ENCODE results near the gene ERC1.

ERC1 gene

DNA sequence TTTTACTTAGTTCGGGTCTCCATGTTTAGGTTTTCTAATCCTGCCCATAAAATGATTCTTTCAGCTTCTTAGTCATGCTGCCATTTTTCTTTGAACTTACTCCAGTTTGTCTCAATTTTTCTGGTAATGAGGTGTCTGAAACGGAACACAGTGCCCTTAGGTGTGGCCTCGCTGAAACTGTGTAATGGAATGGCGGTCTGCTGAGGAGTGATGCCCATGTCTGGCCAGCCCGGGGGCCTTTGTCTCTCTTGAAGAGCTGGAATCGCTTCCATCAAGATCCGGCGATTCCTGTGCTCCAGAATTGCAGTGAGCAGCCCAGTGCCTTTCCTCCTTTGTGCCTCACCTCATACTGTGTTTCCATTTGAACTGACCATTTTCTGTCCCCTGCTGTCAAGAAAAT, 490.9 kb downstream of the ERC1 start:
- DNase-seq (ENCODE audit: low read depth in 2 of 2), result no peak

DNA sequence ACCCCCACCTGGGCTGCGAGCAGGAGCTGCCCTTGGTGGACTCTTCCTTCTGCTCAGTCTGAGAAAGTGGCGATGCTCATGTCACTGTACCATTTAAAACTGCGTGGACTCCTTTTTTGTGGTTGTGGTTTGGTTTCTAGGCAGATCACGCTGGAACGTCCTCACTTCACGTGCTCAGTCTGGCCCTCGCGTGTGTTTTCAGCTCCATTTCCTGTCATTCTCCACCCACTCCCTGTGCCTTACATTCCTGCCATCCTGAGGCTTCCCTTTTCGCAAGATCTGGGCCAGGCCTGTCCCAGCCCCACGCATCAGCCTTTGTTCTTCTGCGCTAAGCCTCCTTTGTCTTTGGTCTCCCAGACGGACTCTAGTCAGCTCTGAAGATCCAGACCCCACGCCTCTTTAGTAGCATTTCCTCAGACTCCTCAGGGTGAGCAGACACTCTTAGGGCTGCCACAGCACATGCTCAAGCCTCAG, 497.9 kb downstream of the ERC1 start:
- no peak for DNase-seq (ENCODE audit: low read depth in 2 of 2)

DNA sequence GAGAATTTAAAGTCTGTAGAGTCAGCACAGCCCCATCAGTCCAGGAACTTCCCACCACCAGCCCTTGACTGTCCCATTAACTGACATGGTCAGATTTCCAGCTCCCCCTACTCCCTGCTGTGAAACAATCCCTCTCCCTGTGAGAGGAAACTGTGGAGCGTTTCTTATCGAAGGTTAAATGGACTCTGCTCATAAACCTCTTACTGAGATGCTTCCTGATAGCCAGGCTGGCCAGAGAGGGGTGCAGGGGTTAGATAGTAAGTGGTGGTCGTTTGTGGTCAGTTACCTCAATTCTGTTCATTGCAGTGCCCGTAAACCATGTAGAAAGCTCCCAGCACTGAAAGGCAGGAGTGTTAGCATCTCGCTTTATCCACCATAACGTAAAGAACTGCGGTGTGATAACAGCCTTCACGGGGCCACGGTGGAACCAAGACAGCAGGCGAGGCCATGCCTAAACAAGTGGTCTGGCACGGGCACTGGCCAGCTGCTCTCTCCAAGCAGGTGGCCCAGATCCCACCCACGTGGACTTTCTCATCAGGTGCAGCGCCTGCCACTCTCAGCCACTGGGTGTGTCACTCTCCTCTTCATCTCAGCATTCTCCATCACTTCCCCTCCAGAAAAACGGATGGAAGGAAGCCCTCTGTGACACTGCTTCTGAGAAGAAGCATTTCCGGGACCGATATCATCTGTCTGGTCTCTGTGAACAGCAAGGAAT, 501.1 kb downstream of the ERC1 start:
- DNase-seq (ENCODE audit: low read depth in 2 of 2), result no peak

DNA sequence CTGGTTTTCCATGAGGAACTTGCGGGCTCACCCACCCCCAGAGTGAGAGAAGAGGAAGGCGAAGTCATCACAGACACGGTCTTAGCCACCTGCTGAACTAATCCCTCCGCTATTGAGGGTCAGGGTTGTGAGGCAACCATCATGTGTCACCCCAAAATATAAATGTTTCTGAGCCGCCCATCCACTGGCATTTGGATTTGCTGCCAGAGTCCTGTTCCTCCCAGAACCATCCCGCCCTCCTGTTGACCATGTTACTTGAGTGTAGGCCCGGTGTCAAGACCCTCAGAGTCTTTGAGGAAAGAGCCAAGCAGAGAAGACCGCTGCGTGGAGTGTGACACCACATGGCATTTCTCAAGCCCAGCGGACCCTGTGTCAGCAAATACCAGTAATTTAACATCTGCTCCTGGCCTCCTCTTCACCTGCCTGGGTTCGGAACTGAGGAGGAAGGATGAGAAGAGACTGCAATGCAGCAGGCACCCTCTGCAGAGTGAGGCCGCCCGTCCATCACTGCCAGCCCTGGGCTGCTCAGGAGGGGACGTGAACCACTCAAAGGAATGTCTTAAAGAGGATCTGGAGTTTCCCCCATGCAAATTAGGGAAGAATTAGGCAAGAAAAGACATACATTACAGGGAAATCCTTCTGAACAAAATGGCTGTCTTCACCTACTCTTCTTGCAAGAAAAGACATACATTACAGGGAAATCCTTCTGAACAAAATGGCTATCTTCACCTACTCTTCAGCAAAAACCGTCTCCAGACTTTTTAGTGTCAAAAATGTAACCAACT, 502.9 kb downstream of the ERC1 start:
- DNase-seq (ENCODE audit: low read depth in 2 of 2), result no peak

DNA sequence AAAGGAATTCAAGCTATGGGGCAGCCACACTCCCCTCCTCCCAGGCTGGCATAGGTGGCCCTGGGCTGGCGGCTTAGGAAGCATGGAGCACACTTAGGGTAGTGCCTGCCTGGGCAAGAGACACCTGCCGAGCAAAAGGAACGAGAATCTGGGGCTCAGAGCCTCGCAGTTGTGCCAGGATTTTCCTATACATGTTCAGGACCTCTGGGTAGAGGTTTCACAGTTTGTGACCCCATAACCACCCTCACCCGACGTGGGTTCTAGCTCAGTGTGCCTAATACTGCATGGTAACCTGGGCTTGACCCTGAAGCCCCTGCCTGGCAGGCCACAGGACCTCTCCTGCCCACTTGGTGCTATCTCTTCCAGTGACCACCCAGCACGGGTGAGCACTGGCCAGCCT, 503.8 kb downstream of the ERC1 start:
- DNase-seq (ENCODE audit: low read depth in 2 of 2), result no peak

DNA sequence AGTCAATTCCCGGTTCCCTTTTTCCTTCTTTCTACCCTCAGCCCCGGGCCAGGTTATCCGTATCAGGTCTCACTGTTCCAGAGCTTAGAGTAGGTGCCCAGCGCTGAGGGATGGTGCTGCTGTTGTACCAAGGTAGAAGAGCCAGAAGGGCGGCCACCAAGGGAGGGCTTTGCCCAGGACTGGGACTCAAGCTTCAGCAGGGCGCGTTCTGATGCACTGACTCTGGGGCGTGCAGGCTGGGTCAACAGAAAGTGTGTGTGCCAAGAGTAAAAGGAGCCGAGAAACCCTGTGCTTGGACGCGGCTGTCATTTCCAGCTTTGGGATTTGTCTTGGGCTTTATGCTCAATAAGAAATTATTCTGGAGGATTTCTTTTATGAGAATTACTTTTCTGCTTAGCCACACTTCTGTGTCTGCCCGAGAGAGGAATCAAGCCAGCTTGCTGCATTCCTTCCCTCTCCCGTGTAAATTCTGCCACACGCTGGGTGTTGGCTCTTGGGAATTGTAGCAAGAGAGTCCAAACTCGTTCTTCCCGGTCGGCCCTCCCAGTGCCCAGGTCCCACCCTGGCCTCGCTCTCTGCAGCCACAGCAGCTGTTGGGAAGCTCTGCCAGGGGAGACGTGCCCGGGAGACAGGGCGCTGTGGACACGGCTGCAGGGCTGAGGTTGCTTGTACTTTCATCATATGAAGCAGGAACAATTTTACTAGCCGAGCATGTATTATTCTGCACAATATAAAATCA, 505.3 kb downstream of the ERC1 start:
- DNase-seq (ENCODE audit: low read depth in 2 of 2), result no peak

DNA sequence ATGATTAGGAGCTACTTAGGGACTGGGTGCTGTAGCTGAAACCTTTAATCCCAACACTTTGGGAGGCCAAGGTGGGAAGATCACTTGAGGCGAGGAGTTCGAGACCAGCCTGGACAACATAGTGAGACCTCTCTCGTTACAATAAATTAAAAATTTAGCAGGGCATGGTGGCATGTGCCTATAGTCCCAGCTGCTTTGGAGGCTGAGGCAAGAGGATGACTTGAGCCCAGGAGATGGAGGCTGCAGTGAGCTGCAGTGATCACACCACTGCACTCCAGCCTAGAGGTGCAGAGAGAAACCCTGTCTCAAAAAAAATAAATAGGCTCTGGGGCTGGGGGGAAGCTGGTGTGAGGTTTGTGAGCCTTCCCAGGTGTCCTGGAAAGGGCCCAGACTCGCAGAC, 506.1 kb downstream of the ERC1 start:
- no peak for DNase-seq (ENCODE audit: low read depth in 2 of 2)

DNA sequence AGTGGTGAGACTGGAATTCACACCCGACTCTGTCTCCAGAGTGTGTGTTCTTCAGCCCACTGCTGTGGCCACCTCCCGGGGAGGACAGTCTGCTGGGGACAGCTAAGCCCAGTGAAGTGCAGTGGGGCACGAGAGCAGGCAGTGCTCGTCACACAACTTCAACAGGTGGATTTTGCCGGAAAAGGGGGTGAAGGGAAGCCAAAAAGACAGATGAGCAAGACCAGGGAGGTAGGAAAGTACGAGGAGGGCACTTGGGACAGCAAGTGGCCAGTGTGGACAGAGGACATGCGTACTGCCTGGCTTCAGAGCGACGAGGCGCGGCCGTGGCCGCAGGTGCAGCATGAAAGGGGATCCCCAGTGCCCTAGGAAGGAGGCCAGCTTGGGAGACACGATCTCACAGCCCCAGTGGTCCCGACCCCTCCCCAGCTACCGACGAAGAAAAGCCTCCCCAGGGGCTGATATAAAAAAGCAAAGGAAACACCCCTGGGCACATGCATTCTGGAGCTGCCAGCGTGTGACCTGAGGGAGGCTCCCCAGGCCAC, 507.2 kb downstream of the ERC1 start:
- DNase-seq (ENCODE audit: low read depth in 2 of 2), result no peak

DNA sequence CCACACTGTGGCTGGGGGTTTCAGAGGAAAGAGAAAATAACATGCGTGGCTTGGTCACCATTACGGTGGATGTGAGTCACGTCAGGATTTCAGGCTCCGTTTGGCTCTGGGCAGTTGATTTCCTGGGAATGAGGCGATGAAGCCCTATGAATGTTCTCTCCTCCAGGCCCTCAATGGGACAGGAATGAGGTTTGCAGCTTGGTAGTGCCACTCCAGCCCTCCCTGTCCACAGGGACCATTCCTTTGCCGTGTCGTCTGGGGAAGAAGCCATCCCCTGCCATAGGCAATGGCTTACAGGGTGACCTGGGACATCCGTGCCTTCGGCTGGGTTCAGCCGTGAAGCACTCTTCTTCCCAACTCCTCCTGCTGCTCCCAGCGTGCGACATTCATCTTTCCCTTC, 508.3 kb downstream of the ERC1 start:
- DNase-seq (ENCODE audit: low read depth in 2 of 2), result no peak

DNA sequence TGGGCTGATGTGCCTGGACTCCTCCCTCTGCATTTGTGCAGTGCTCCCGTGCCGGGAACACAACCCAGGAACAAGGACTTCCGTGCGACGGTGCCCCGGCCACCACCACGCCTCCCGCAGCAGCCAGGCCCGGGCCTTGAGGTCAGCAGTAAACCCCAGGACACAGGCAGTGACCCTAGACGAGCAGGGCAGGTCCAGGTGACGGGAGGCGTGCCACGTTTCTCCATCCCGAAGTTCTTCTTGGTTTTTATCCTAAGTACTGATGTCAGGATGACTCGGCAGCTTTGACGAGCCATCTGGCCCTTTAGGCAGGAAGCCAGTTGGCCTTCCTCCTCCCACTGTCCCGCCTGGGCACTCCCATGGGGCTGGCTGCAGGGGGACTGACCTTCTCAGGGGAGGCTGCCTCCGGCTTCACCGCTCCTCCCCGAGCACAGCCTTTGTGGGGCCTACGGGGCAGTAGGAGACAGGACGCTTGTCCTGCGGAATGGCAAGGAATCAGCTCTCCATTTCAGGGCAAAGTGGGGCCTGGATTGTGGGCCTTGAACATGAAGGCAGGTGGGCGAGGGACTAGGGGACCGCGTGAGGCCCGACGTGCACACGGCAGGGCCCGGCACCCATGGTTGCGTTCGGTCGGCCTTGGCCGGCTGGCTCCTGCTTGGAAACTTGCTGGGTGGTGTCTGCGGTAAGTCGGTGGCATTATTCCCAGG, 509.2 kb downstream of the ERC1 start:
- DNase-seq (ENCODE audit: low read depth in 2 of 2), result no peak

DNA sequence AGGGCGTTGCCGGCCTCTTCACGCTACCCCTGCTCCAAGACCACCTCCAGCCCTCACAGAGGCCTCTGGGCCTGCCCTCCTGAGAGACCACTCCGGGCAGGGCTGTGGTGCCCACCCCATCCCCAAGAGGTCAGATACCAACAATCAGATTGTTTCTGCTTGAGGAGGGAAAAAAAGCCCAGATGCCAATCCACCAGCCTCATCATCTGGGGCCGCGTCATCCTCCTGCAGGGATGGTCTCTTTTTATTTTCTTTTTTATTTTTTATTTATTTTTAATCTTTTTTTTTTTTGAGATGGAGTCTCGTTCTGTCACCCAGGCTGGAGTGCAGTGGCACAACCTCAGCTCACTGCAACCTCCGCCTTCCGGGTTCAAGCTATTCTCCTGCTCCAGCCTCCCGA, 510.0 kb downstream of the ERC1 start:
- DNase-seq (ENCODE audit: low read depth in 2 of 2), result no peak

DNA sequence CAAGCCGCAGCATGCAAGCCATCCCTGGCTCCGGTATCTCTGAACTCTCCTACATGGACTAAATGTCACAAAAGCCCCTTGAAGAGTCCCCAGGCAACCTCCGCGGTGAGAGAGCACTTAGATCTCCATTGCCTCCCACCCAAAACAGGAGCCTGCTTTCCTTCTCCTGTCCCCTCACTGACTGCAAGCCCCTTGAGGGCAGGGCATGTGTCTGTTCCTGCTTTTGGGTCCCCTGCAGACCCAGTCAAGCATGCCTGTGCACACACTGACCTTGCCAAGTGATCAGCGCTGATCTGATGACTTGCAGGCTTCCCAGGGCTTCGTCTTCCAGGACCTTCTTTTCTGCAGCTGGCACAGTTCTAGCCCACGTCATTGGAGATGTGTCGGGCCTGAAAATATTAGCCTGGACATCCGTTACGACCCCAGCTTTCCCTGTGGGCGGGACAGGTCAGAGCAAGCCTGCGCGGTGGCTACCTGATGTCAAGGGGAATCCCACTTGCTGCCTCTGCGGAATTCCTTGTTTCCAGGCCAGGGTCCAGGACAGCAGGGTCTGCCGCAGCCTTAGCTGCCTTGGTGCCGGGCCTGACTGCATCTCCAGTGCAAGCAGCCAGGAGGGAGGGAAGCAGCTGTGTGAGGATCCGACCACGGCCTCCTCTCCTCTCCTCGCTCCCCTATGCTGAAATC, 510.8 kb downstream of the ERC1 start:
- DNase-seq (ENCODE audit: low read depth in 2 of 2), result no peak

DNA sequence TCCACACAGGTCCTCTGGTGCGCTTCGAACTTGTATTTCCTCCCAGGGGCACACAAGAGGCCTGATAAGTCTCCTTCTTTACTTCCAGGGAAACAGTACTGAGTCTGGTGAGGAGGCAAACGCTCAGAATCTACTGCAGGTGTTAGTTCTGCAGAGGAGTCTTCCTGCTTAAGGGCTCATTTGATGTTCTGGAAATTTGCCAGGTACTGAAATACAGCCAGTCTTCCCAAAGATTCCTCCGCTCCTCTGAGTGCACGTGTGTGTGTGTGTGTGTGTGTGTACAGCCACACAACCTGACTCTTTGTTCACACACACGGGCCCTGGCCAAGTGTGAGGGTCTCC, 511.3 kb downstream of the ERC1 start:
- no peak for DNase-seq (ENCODE audit: low read depth in 2 of 2)

DNA sequence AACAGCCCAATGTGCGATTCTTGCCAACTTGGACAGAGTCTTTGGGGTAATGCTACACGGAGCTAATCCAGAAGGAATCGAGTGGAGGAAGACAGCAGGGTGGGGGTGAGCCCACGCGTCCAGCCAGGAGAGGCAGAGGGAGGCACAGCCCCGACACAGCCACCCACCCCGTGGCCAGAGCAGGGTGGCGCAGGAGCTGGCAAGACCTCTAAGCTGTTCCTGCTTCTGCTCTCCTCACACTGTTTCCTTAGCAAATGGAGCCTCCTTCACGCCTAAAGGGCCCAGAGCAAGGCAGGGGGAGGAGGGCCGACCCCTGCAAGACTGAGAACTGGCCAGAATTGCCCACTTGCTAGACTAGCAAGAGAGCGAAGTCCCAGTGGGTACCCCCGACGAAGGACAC, 511.8 kb downstream of the ERC1 start:
- DNase-seq (ENCODE audit: low read depth in 2 of 2), result no peak

DNA sequence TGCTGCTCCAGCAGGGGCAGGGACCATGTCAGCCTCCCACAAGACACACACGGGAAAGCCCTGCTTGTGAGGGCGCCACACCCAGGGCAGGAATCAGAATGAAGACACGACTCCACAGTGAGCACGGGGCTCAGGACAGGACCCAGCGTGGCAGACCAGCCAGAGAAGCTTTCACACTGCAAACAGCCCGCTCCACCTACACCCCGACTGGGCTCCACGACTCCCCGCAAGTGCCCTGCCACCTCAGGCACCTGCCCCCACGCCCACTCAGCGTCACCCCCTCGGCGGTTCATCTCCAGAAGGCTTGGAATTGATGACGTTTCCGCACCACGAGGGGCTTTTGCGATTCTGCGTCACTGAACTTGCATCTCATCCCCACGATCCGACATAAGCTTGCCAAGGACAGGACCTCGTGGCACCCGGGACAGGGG, 512.3 kb downstream of the ERC1 start:
- no peak for DNase-seq (ENCODE audit: low read depth in 2 of 2)

DNA sequence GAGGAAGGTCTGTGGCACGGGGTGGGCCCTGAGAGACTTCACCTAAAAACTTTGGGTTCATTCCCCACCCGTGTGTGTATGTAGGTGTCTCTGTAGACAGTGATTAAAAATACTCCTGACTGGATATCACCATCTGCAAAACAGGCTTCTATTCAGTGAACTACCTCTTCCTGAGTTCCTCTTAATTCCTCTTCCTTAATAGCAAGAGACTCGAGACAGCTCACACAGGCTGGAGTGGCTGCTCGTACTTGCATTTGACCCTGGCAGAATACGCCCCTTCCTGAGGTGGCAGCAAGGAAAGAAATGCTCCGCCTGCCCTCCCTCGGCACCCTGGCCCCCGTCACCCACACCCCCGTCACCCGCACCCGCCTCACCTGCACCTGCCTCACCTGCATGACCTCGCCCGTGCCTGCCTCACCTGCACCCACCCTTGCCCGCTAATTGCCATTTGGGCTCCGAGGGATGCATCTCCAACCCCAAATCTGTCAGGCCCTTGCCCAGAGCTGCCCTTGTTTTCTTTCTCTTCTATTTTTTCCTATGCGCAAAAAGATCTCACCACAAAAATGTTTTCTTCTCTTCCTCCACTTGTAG, 513.4 kb downstream of the ERC1 start:
- no peak for DNase-seq (ENCODE audit: low read depth in 2 of 2)

DNA sequence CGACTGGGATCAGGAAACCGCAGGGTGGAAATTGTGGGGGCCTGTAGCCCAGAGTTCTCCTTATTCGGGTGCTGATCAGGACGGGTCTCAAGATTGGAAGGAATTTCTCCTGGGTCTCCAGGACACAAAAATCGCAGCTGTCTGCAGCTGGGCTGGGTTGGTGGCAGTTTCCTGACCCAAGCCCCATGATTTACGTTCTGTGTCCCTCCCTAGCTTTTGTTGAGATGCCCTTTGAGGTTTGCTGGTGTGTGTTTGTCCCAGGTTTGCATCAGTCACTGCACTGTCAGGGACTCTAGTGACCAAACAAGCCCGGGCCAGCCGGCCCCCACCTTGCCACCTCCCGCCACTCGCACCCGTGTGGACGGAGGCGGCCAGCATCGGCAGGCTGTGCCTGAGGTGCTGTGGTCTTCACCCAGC, 513.9 kb downstream of the ERC1 start:
- no peak for DNase-seq (ENCODE audit: low read depth in 2 of 2)

DNA sequence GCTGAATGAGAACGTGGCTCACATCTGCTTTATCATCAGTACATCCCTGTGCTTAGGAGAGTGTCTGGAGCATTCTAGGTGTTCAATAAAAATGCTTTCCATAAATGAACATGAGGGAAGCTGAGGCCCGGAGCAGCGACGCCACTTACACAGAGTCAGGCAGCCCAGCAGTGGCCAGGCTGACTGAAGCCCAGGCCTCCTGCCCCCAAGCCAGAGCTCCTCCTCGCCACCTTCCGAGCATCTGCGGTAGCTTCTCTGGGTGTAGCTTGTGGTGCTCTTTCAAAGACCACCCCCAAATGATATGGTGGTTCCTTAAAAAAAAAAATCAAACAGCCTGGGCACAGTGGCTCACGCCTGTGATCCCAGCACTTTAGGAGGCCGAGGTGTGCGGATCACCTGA, 514.6 kb downstream of the ERC1 start:
- DNase-seq (ENCODE audit: low read depth in 2 of 2), result no peak

DNA sequence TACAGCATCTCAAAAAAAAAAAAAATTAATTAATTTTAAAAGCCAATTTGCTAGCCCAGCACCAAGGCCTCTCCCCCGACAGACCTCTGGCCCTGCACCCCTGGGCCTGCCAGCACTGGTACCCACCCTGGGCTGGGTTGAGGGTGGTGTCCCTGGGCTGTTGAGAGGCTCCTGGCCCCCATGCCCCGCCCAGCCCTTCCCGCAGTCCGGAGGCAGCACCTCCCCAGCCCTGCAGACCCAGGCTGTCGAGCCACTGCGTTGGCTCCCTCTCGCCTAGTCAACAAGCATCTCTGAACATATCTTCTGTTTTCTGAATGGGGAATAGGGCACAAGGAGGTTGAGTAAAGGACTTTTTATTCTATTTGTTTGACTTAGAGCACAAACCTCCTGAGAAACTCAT, 516.3 kb downstream of the ERC1 start:
- DNase-seq (ENCODE audit: low read depth in 2 of 2), result no peak

DNA sequence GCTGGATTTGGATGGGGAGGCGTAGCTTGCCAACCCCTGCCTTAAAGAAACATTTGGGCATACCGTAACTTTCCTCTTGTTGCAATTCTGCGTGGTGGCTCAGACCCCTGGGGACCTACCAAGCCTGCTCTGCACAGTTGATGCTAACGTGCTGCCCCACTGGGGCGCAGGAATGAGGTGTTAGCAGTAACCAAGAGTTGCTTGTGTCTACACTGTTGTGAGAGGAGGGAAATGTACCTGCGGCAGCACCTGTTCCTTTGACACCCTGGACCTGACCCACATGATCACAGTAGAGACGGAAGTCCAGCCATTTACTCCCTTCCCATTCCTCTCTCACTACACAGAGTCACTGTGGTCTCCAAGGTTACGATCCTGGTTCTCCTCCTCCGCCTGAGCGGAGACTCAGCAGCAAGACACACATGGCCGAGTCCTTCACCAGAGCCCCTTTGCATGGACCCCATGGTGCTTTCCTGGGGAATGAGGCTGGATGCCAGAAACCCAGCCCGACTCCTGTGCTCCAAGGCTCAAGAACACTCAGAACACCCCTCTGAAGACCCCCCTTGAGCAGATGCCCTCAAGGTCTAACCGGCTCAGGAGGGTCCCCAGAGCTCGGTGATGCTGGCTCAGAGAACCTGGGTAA, 518.5 kb downstream of the ERC1 start:
- DNase-seq (ENCODE audit: low read depth in 2 of 2), result no peak

Data from stimulated activated CD8-positive, alpha-beta memory T cell treated with anti-CD3 and anti-CD28 coated beads, Interleukin-7, amount 100 ng/mL, for 1 hour (primary cell).